Keratinocyte (primary cell): Measurements from ENCODE around the gene TRPC4.

Experiments used
- EZH2 ChIP-seq: IDR thresholded peaks from one replicate; pipeline ENCODE4 v1.6.1; 2012; ENCODE audit warnings: inconsistent platforms, mild to moderate bottlenecking, low read length, moderate library complexity
- TF ChIP-seq, protein P1 (sequence below), 3 experiments: IDR thresholded peaks in 1 of 3; conservative IDR thresholded peaks in 1 of 3; optimal IDR thresholded peaks in 1 of 3; 2 replicates in 2 of 3; 3 replicates in 1 of 3; pipeline versions ENCODE3 to v1.5.1; 2011; ENCODE audit warnings: low read length in 3 of 3, mild to moderate bottlenecking in 3 of 3, moderate library complexity in 2 of 3, control low read depth in 1 of 3, inconsistent platforms in 1 of 3; ENCODE audit not compliant: insufficient read depth in 2 of 3; ENCODE audit errors: extremely low read depth in 1 of 3

GRCh38 chr13:37613236-37613635, 256.3 kb downstream of the TRPC4 start:
- TF ChIP-seq, protein P1, sequence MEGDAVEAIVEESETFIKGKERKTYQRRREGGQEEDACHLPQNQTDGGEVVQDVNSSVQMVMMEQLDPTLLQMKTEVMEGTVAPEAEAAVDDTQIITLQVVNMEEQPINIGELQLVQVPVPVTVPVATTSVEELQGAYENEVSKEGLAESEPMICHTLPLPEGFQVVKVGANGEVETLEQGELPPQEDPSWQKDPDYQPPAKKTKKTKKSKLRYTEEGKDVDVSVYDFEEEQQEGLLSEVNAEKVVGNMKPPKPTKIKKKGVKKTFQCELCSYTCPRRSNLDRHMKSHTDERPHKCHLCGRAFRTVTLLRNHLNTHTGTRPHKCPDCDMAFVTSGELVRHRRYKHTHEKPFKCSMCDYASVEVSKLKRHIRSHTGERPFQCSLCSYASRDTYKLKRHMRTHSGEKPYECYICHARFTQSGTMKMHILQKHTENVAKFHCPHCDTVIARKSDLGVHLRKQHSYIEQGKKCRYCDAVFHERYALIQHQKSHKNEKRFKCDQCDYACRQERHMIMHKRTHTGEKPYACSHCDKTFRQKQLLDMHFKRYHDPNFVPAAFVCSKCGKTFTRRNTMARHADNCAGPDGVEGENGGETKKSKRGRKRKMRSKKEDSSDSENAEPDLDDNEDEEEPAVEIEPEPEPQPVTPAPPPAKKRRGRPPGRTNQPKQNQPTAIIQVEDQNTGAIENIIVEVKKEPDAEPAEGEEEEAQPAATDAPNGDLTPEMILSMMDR (optimal IDR thresholded peaks at IDR 0.05 in 1 of 3, IDR thresholded peaks at IDR 0.05 in 1 of 3, conservative IDR thresholded peaks at IDR 0.05 in 1 of 3; ENCODE audit: extremely low read depth in 1 of 3, insufficient read depth in 2 of 3, low read length in 3 of 3), result no peak
- TF ChIP-seq EZH2, result no peak
